GM18526 (cell line): ENCODE results near the gene CA5A.
A peak's percentile ranks its signal among the peaks of the same experiment; 100 is the strongest.

ENCODE experiments used
- POLR2A ChIP-seq: IDR thresholded peaks from 3 replicates; pipeline ENCODE4 v1.6.1; 2011; ENCODE audit not compliant: insufficient read length; ENCODE audit errors: extremely low read depth

The CA5A gene

GRCh38 chr16:87853411-87854052 is 82.8 kb downstream of the CA5A start:
- peak; percentile 50 for TF ChIP-seq POLR2A

- TF ChIP-seq POLR2A = no peak
These were observed 84.7 kb downstream of the CA5A start for GRCh38 chr16:87851601-87852000.

GRCh38 chr16:87851141-87851587 is 85.2 kb downstream of the CA5A start:
- no peak for TF ChIP-seq POLR2A

GRCh38 chr16:87850009-87851006 is 86.0 kb downstream of the CA5A start:
- no peak for TF ChIP-seq POLR2A

- TF ChIP-seq POLR2A = no peak
These were observed 86.8 kb downstream of the CA5A start for GRCh38 chr16:87849419-87850008.

GRCh38 chr16:87848676-87849345 is 87.5 kb downstream of the CA5A start:
- no peak for TF ChIP-seq POLR2A

GRCh38 chr16:87847785-87848675 is 88.3 kb downstream of the CA5A start:
- TF ChIP-seq POLR2A = no peak

GRCh38 chr16:87847467-87847784 is 88.9 kb downstream of the CA5A start:
- TF ChIP-seq POLR2A = no peak

- no peak for TF ChIP-seq POLR2A
These were observed 89.4 kb downstream of the CA5A start for GRCh38 chr16:87846705-87847466.

- TF ChIP-seq POLR2A = no peak
These were observed 90.3 kb downstream of the CA5A start for GRCh38 chr16:87845807-87846619.

GRCh38 chr16:87845213-87845612 is 91.1 kb downstream of the CA5A start:
- no peak for TF ChIP-seq POLR2A

GRCh38 chr16:87844809-87845208 is 91.5 kb downstream of the CA5A start:
- no peak for TF ChIP-seq POLR2A

GRCh38 chr16:87844120-87844733 is 92.1 kb downstream of the CA5A start:
- TF ChIP-seq POLR2A = no peak

GRCh38 chr16:87843678-87844105 is 92.6 kb downstream of the CA5A start:
- TF ChIP-seq POLR2A = no peak
